ENCODE data around the gene FLNB. TPM values are rescaled to one million over a fixed set of nuclear protein-coding genes. Genes with fewer than 3 reads are reported as not detected.

FLNB gene
- total and polyA plus RNA-seq, 2 of the 13 experiments (the other 11 are each of a cell fraction or from before 2014, with no cell fraction given): 106 to 130 TPM

DNA sequence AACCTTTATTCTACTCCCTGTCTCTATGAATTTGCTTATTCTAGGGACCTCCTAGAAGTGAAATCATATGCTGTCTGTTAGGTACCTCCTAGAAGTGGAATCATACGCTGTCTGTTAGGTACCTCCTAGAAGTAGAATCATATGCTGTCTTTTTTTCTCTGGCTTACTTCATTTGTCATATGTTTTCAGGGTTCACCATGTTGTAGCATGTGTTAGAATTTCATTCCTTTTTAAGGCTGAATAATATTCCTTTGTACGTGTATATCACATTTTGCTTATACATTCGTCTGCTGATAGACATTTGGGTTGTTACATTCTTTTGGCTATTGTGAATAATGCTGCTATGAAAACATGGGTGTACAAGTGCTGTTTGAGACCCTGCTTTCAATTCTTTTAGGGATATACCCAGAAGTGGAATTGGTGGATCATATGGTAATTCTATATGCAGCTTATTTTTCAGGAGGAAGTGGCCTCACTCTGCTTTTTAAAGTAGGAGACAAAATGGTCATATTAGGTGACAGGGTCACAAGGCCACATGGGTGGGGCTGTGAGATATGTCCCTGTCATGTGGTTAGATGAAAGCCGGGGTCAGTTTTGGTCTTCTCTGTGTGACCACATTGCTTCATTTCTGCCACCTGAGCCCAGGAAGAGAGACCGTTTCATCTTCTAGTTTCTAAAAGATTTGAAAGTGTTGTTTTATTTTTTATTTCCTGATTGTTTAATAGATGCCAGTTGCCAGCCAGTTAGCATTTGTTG is 76.7 kb downstream of the FLNB start (continued):
- TF ChIP-seq, protein P1, sequence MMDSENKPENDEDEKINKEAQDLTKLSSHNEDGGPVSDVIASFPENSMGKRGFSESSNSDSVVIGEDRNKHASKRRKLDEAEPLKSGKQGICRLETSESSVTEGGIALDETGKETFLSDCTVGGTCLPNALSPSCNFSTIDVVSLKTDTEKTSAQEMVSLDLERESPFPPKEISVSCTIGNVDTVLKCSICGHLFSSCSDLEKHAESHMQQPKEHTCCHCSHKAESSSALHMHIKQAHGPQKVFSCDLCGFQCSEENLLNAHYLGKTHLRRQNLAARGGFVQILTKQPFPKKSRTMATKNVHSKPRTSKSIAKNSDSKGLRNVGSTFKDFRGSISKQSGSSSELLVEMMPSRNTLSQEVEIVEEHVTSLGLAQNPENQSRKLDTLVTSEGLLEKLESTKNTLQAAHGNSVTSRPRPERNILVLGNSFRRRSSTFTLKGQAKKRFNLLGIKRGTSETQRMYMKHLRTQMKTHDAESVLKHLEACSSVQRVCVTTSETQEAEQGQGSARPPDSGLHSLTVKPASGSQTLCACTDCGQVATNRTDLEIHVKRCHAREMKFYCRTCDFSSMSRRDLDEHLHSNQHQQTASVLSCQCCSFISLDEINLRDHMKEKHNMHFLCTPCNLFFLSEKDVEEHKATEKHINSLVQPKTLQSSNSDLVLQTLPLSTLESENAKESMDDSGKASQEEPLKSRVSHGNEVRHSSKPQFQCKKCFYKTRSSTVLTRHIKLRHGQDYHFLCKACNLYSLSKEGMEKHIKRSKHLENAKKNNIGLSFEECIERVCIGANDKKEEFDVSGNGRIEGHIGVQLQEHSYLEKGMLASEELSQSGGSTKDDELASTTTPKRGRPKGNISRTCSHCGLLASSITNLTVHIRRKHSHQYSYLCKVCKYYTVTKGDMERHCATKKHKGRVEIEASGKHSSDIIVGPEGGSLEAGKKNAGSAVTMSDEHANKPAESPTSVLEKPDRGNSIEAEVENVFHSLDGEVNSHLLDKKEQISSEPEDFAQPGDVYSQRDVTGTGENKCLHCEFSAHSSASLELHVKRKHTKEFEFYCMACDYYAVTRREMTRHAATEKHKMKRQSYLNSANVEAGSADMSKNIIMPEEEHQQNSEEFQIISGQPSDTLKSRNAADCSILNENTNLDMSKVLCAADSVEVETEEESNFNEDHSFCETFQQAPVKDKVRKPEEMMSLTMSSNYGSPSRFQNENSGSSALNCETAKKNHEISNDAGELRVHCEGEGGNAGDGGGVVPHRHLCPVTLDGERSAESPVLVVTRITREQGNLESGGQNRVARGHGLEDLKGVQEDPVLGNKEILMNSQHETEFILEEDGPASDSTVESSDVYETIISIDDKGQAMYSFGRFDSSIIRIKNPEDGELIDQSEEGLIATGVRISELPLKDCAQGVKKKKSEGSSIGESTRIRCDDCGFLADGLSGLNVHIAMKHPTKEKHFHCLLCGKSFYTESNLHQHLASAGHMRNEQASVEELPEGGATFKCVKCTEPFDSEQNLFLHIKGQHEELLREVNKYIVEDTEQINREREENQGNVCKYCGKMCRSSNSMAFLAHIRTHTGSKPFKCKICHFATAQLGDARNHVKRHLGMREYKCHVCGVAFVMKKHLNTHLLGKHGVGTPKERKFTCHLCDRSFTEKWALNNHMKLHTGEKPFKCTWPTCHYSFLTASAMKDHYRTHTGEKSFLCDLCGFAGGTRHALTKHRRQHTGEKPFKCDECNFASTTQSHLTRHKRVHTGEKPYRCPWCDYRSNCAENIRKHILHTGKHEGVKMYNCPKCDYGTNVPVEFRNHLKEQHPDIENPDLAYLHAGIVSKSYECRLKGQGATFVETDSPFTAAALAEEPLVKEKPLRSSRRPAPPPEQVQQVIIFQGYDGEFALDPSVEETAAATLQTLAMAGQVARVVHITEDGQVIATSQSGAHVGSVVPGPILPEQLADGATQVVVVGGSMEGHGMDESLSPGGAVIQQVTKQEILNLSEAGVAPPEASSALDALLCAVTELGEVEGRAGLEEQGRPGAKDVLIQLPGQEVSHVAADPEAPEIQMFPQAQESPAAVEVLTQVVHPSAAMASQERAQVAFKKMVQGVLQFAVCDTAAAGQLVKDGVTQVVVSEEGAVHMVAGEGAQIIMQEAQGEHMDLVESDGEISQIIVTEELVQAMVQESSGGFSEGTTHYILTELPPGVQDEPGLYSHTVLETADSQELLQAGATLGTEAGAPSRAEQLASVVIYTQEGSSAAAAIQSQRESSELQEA (CRISPR knock-in tag; IDR thresholded peaks at IDR 0.05; ENCODE audit: not compliant biosample characterization): no peak
- TF ChIP-seq ZNF225 (CRISPR knock-in tag; IDR thresholded peaks at IDR 0.05) (no peak), ZNF354B (CRISPR knock-in tag; IDR thresholded peaks at IDR 0.05) (no peak), TBX2 (CRISPR knock-in tag; IDR thresholded peaks at IDR 0.05; ENCODE audit: borderline replicate concordance) (peak; percentile 52; the same call in 1 of the 2 replicates), ETV6 (CRISPR knock-in tag; conservative IDR thresholded peaks at IDR 0.05) (no peak), ZNF274 (CRISPR knock-in tag; IDR thresholded peaks at IDR 0.05) (no peak), RELA (CRISPR knock-in tag; IDR thresholded peaks at IDR 0.05) (no peak), ARID2 (CRISPR knock-in tag; IDR thresholded peaks at IDR 0.05; ENCODE audit: borderline replicate concordance) (no peak), ZFYVE20 (CRISPR knock-in tag; IDR thresholded peaks at IDR 0.05; ENCODE audit: borderline replicate concordance, low read depth) (no peak), ZNF746 (CRISPR knock-in tag; IDR thresholded peaks at IDR 0.05) (no peak), TCF7L2 (IDR thresholded peaks at IDR 0.05; ENCODE audit: low read depth, low read length) (peak; percentile 70; the same call in 1 of the 2 replicates), SOX13 (IDR thresholded peaks at IDR 0.05) (no peak), SOX13 (CRISPR knock-in tag; conservative IDR thresholded peaks at IDR 0.05 in 1 of 2, IDR thresholded peaks at IDR 0.05 in 1 of 2) (peak in 1 of 2 experiments; percentile 53; a peak in 1 of 4 replicates), TGIF2 (CRISPR knock-in tag; IDR thresholded peaks at IDR 0.05) (no peak), ZNF367 (CRISPR knock-in tag; IDR thresholded peaks at IDR 0.05; ENCODE audit: borderline replicate concordance) (no peak), SIX1 (CRISPR knock-in tag; IDR thresholded peaks at IDR 0.05; ENCODE audit: borderline replicate concordance) (peak; percentile 23; the same call in 1 of the 2 replicates)
- TF ChIP-seq, protein P2, sequence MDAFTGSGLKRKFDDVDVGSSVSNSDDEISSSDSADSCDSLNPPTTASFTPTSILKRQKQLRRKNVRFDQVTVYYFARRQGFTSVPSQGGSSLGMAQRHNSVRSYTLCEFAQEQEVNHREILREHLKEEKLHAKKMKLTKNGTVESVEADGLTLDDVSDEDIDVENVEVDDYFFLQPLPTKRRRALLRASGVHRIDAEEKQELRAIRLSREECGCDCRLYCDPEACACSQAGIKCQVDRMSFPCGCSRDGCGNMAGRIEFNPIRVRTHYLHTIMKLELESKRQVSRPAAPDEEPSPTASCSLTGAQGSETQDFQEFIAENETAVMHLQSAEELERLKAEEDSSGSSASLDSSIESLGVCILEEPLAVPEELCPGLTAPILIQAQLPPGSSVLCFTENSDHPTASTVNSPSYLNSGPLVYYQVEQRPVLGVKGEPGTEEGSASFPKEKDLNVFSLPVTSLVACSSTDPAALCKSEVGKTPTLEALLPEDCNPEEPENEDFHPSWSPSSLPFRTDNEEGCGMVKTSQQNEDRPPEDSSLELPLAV (CRISPR knock-in tag; conservative IDR thresholded peaks at IDR 0.05; ENCODE audit: low read depth): no peak
- TF ChIP-seq, protein P3, sequence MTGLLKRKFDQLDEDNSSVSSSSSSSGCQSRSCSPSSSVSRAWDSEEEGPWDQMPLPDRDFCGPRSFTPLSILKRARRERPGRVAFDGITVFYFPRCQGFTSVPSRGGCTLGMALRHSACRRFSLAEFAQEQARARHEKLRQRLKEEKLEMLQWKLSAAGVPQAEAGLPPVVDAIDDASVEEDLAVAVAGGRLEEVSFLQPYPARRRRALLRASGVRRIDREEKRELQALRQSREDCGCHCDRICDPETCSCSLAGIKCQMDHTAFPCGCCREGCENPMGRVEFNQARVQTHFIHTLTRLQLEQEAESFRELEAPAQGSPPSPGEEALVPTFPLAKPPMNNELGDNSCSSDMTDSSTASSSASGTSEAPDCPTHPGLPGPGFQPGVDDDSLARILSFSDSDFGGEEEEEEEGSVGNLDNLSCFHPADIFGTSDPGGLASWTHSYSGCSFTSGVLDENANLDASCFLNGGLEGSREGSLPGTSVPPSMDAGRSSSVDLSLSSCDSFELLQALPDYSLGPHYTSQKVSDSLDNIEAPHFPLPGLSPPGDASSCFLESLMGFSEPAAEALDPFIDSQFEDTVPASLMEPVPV (CRISPR knock-in tag; IDR thresholded peaks at IDR 0.05): no peak
